Panc1 (cell line): ENCODE data around the gene FAS. TPM values are rescaled to one million over a fixed set of nuclear protein-coding genes. Genes with fewer than 3 reads are reported as not detected.

ENCODE experiments used
- ATAC-seq: fragments of 200-7000 bp; cut with Tn5 transposase; 2 replicates; pipeline ENCODE4 v1.9.1; 2020; ENCODE audit warnings: mild to moderate bottlenecking, moderate library complexity
- BruUV-seq: library from RNA; stranded (reverse); fragments of 400-500 nt; replicated peaks from 2 replicates; lab custom pipeline; 2021; lab: Mats Ljungman, UMichigan
- CTCF ChIA-PET: fragments of 300-600 bp; sonication (Branson Sonifier 250); formaldehyde crosslinking; loops from one replicate; lab custom pipeline; 2022; ENCODE audit warnings: antibody characterized with exemption; lab: Charles Lee
- POLR2A ChIA-PET: fragments of 300-600 bp; sonication (Branson Sonifier 250); formaldehyde crosslinking; loops from one replicate; lab custom pipeline; 2022; ENCODE audit warnings: antibody characterized with exemption; lab: Charles Lee
- DNase-seq: peaks from one replicate; pipeline ENCODE4 v3.0.0-alpha.2; 2010; ENCODE audit warnings: low read depth, low spot score
- H3K27ac ChIP-seq: 2 replicates; pipeline ENCODE4 v1.5.1; 2011; ENCODE audit warnings: mild to moderate bottlenecking, low read length, inconsistent platforms
- H3K27me3 ChIP-seq: fragments of 200-500 bp; sonication (Bioruptor generic); 2 replicates; pipeline ENCODE4 v1.6.0; 2014; ENCODE audit warnings: low read length, inconsistent platforms; ENCODE audit not compliant: control insufficient read depth, insufficient read depth
- H3K36me3 ChIP-seq: fragments of 200-500 bp; sonication (Bioruptor generic); 2 replicates; pipeline ENCODE4 v1.5.1; 2014; ENCODE audit warnings: inconsistent platforms, mild to moderate bottlenecking, low read length, moderate library complexity; ENCODE audit not compliant: control insufficient read depth, insufficient read depth
- H3K4me1 ChIP-seq: 2 replicates; pipeline ENCODE4 v1.5.1; 2011; ENCODE audit warnings: inconsistent platforms, mild to moderate bottlenecking, low read length, moderate library complexity; ENCODE audit not compliant: control insufficient read depth, insufficient read depth
- H3K4me3 ChIP-seq, 2 experiments: 2 replicates each; pipeline ENCODE4 v1.5.1; 2011 to 2012; ENCODE audit warnings: low read depth in 2 of 2, low read length in 2 of 2, mild to moderate bottlenecking in 2 of 2, inconsistent platforms in 1 of 2, moderate library complexity in 1 of 2
- H3K9me3 ChIP-seq: fragments of 200-500 bp; sonication (Bioruptor generic); 2 replicates; pipeline ENCODE4 v1.5.1; 2014; ENCODE audit warnings: low read depth, mild to moderate bottlenecking, inconsistent platforms, low read length, moderate library complexity; ENCODE audit not compliant: control insufficient read depth, insufficient read depth
- CTCF ChIP-seq: fragments of 450-650 bp; IDR thresholded peaks from 2 replicates; pipeline ENCODE4 v1.5.1; 2017; ENCODE audit warnings: mild to moderate bottlenecking
- POLR2AphosphoS5 ChIP-seq: IDR thresholded peaks from 2 replicates; pipeline ENCODE4 v1.6.1; 2012; ENCODE audit warnings: mild to moderate bottlenecking, low read depth, low read length, moderate library complexity
- REST ChIP-seq, 2 experiments: IDR thresholded peaks; 2 replicates each; pipeline ENCODE4 v1.6.1; 2011 to 2012; ENCODE audit warnings: low read depth in 2 of 2, control low read depth in 1 of 2, low read length in 1 of 2, mild to moderate bottlenecking in 1 of 2, moderate library complexity in 1 of 2; ENCODE audit not compliant: insufficient read depth in 1 of 2
- SIN3A ChIP-seq: IDR thresholded peaks from 2 replicates; pipeline ENCODE4 v1.6.1; 2012; ENCODE audit warnings: low read depth, mild to moderate bottlenecking, low read length, moderate library complexity, borderline replicate concordance; ENCODE audit not compliant: insufficient read depth
- TCF7L2 ChIP-seq: IDR thresholded peaks from 2 replicates; pipeline ENCODE4 v1.6.1; 2011; ENCODE audit warnings: mild to moderate bottlenecking, low read depth, low read length, inconsistent platforms
- in situ Hi-C: cut with HindIII; loops from 2 replicates; pipeline ENCODE4 v1.10.0; 2016; ENCODE audit warnings: low sequenced_read_pairs, low pct_unique_long_range_greater_than_20kb
- intact Hi-C: fragments of 100-400 bp; cut with micrococcal nuclease; formaldehyde crosslinking; loops from one replicate; pipeline ENCODE4 v1.10.0; 2022; ENCODE audit not compliant: unreplicated experiment
- total RNA-seq: library from RNA; stranded (reverse); gene quantifications from one replicate; pipeline ENCODE4 v1.2.1, GENCODE V29; 2021; ENCODE audit not compliant: unreplicated experiment

Gene FAS
- total RNA-seq, 1 experiment from 2014 or later, result 8.1 TPM

GRCh38 chr10:89063465-89063864 is 72.9 kb downstream of the FAS start:
- no peak for ATAC-seq
- TF ChIP-seq POLR2AphosphoS5, result no peak
- no peak for TF ChIP-seq REST (IDR thresholded peaks at IDR 0.05; ENCODE audit: insufficient read depth in 1 of 2, low read depth in 2 of 2, low read length in 1 of 2)
- TF ChIP-seq SIN3A, result no peak
- no peak for TF ChIP-seq CTCF
- no peak for TF ChIP-seq TCF7L2
- peaks cover 12% of the 10 kb centered on the region for H3K27me3 ChIP-seq
- in situ Hi-C loops, result no loop called here
- intact Hi-C loops, result no loop called here
- no peaks in the 10 kb centered on the region for H3K4me1 ChIP-seq
- no peaks in the 10 kb centered on the region for H3K36me3 ChIP-seq
- H3K27ac ChIP-seq, result no peak overlapping the region
- ChIA-PET CTCF (no interaction called here), POLR2A (interaction anchor here (0.7 kb wide), 1 partner anchor 9 kb away, joined by 3 read pairs; no protein-coding TSS in a partner anchor)
- no peaks in the 10 kb centered on the region for H3K9me3 ChIP-seq
- H3K4me3 ChIP-seq, result no peak overlapping the region
- no TSS peak for BruUV-seq
- no peak for DNase-seq

GRCh38 chr10:89064748-89065147 is 74.2 kb downstream of the FAS start:
- Histone ChIP-seq H3K36me3 (no peaks in the 10 kb centered on the region), H3K27me3 (peaks cover 10% of the 10 kb centered on the region), H3K9me3 (no peaks in the 10 kb centered on the region), H3K27ac (no peak overlapping the region), H3K4me1 (no peaks in the 10 kb centered on the region), H3K4me3 (no peak overlapping the region)
- TF ChIP-seq TCF7L2, result no peak
- no peak for TF ChIP-seq POLR2AphosphoS5
- no peak for TF ChIP-seq SIN3A
- no peak for TF ChIP-seq CTCF
- no peak for TF ChIP-seq REST (IDR thresholded peaks at IDR 0.05; ENCODE audit: insufficient read depth in 1 of 2, low read depth in 2 of 2, low read length in 1 of 2)
- no peak for ATAC-seq
- intact Hi-C loops, result no loop called here
- CTCF ChIA-PET, result interaction anchor here (0.6 kb wide), 1 partner anchor 38 kb away, joined by 3 read pairs; no protein-coding TSS in a partner anchor
- in situ Hi-C loops, result no loop called here
- no peak for DNase-seq
- BruUV-seq, result no TSS peak
- POLR2A ChIA-PET, result no interaction called here
